Transverse colon (tissue), 4 donors: ENCODE results near the gene RGS10. TPM values are rescaled to one million over a fixed set of nuclear protein-coding genes. Genes with fewer than 3 reads are reported as not detected.

Source experiments
- DNase-seq: peaks from one replicate; pipeline ENCODE4 v3.0.0-alpha.2; 2019
- H3K27ac ChIP-seq, 4 donors: fragments of 200-600 bp; sonication (generic); 2 replicates each; pipeline ENCODE4 v1.5.1; 2016 to 2018; ENCODE audit warnings: inconsistent platforms in 4 of 4
- H3K27me3 ChIP-seq: fragments of 200-600 bp; sonication (generic); 2 replicates; pipeline ENCODE4 v1.5.1; 2017; ENCODE audit warnings: inconsistent platforms
- H3K36me3 ChIP-seq, 4 donors: fragments of 200-600 bp; sonication (generic); 2 replicates each; pipeline ENCODE4 v1.5.1; 2017 to 2019; ENCODE audit warnings: inconsistent platforms in 4 of 4
- H3K4me1 ChIP-seq, 4 donors: fragments of 200-600 bp; sonication (generic); 2 replicates each; pipeline ENCODE4 v1.5.1; 2017 to 2020; ENCODE audit warnings: inconsistent platforms in 4 of 4
- H3K4me3 ChIP-seq, 4 donors: fragments of 200-600 bp; sonication (generic); 1 replicate in 1 of 4; 2 replicates in 3 of 4; pipeline versions ENCODE4 v1.5.1 to v1.6.1; 2017 to 2019; ENCODE audit warnings: inconsistent platforms in 4 of 4
- H3K9me3 ChIP-seq, 2 donors: fragments of 200-600 bp; sonication (generic); 2 replicates each; pipeline ENCODE4 v1.5.1; 2017 to 2019; ENCODE audit warnings: inconsistent platforms in 2 of 2
- CTCF ChIP-seq, 5 experiments: fragments of 200-600 bp in 3 of 5; fragments of 450-650 bp in 2 of 5; sonication (generic) in 3 of 5; IDR thresholded peaks; 1 replicate in 2 of 5; 2 replicates in 3 of 5; pipeline ENCODE4 v1.5.1; 2016 to 2017; ENCODE audit warnings: antibody characterized with exemption in 5 of 5, inconsistent platforms in 3 of 5, mild to moderate bottlenecking in 2 of 5, moderate library complexity in 1 of 5
- EP300 ChIP-seq: sonication (generic); formaldehyde crosslinking; IDR thresholded peaks from one replicate; pipeline ENCODE4 v1.6.1; 2017; ENCODE audit warnings: antibody characterized with exemption, low read depth
- POLR2A ChIP-seq: fragments of 450-650 bp; IDR thresholded peaks from one replicate; pipeline ENCODE4 v1.6.1; 2016; ENCODE audit warnings: antibody characterized with exemption, mild to moderate bottlenecking, moderate library complexity
- POLR2AphosphoS5 ChIP-seq, 3 donors: sonication (generic); formaldehyde crosslinking; IDR thresholded peaks; one replicate each; pipeline ENCODE4 v1.6.1; 2016; ENCODE audit warnings: antibody characterized with exemption in 3 of 3
- WGBS, 2 donors: methylation state at CpG; one replicate each; pipeline ENCODE4 v1.1.5; 2018; ENCODE audit warnings: low coverage in 1 of 2; 5-methylcytosine and 5-hydroxymethylcytosine counted together
- in situ Hi-C, 4 donors: fragments of 200-750 bp; cut with MboI; loops; one replicate each; pipeline versions ENCODE4 v1.15.0 to v1.15.1; 2017; ENCODE audit warnings: low sequenced_read_pairs in 3 of 4, low pct_ligation_motif_present in 1 of 4, low pct_unique_long_range_greater_than_20kb in 1 of 4
- intact Hi-C: fragments of 100-400 bp; cut with DNase I; formaldehyde crosslinking; loops from one replicate; pipeline ENCODE4 v1.15.1; 2023; ENCODE audit warnings: low total_unique reads
- total RNA-seq, 4 donors: library from RNA; depleted of rRNA; stranded (reverse); fragments of >200 nt; gene quantifications; one replicate each; pipeline ENCODE4 v1.1.0, GENCODE V29; 2016

The RGS10 gene
- total RNA-seq, 4 donors from 2014 or later = 26.3 to 47.1 (median 38.8) TPM

- peak in 2 of 3 donors; percentile 36 to 39 for TF ChIP-seq POLR2AphosphoS5 (IDR thresholded peaks at IDR 0.05)
- no peak for TF ChIP-seq EP300
- no peak for TF ChIP-seq POLR2A
- DNase-seq = no peak
- 42 to 63% methylated on average over 3 to 19 of the region's 19 CpGs for WGBS, 2 donors
- in situ Hi-C loops = no loop called here
- no peaks in the 10 kb centered on the region for H3K9me3 ChIP-seq
- peaks cover 8 to 37% (median 22%) of the 10 kb centered on the region in 4 donors for H3K4me1 ChIP-seq
- no peaks in the 10 kb centered on the region for H3K36me3 ChIP-seq
- intact Hi-C loops = loop anchor here (10.0 kb wide), 1 partner anchor 51 kb away; the partner anchor contains the start of gene TIAL1
- peak overlapping the region; percentile 86 to 95 (median 91) for H3K27ac ChIP-seq
- peak overlapping the region; percentile 57 to 84 (median 65) for H3K4me3 ChIP-seq
- H3K27me3 ChIP-seq = peaks cover 6% of the 10 kb centered on the region
These were observed 1.5 kb upstream of the RGS10 start for GRCh38 chr10:119543814-119544642.

- Histone ChIP-seq H3K27me3 (peaks cover 4% of the 10 kb centered on the region), H3K4me3 (peak overlapping the region; percentile 57 to 84 (median 65)), H3K36me3 (no peaks in the 10 kb centered on the region), H3K27ac (peak overlapping the region; percentile 86 to 95 (median 91)), H3K9me3 (no peaks in the 10 kb centered on the region), H3K4me1 (peaks cover 17 to 45% (median 30%) of the 10 kb centered on the region in 4 donors)
- intact Hi-C loops = loop anchor here (10.0 kb wide), 1 partner anchor 52 kb away; the partner anchor contains the start of gene TIAL1
- DNase-seq = peak; percentile 66
- in situ Hi-C loops = no loop called here
- WGBS, 2 donors = 1 to 3% methylated on average over 5 to 34 of the region's 78 CpGs
- TF ChIP-seq CTCF (IDR thresholded peaks at IDR 0.05) = peak; percentile 32 to 49 (median 46)
- no peak for TF ChIP-seq POLR2AphosphoS5 (IDR thresholded peaks at IDR 0.05)
- peak; percentile 4 for TF ChIP-seq POLR2A
- no peak for TF ChIP-seq EP300
These were observed 682 bp upstream of the RGS10 start for GRCh38 chr10:119542988-119543813.

GRCh38 chr10:119541459-119542356, 811 bp downstream of the RGS10 start:
- TF ChIP-seq EP300 = no peak
- no peak for TF ChIP-seq POLR2A
- TF ChIP-seq CTCF (IDR thresholded peaks at IDR 0.05) = no peak
- TF ChIP-seq POLR2AphosphoS5 (IDR thresholded peaks at IDR 0.05) = no peak
- Histone ChIP-seq H3K9me3 (no peaks in the 10 kb centered on the region), H3K4me1 (peaks cover 17 to 60% (median 41%) of the 10 kb centered on the region in 4 donors), H3K27me3 (no peaks in the 10 kb centered on the region), H3K27ac (peak overlapping the region; percentile 86 to 95 (median 91)), H3K4me3 (peak overlapping the region; percentile 57 to 84 (median 65)), H3K36me3 (no peaks in the 10 kb centered on the region)
- DNase-seq = peak; percentile 28
- in situ Hi-C loops = no loop called here
- intact Hi-C loops = loop anchor here (10.0 kb wide), 1 partner anchor 53 kb away; the partner anchor contains the start of gene TIAL1
- 17 to 52% methylated on average over 1 to 52 of the region's 57 CpGs for WGBS, 2 donors

- peak overlapping the region; percentile 57 to 84 (median 65) for H3K4me3 ChIP-seq
- peak overlapping the region; percentile 86 to 95 (median 91) for H3K27ac ChIP-seq
- intact Hi-C loops = loop anchor here (10.0 kb wide), 1 partner anchor 54 kb away; the partner anchor contains the start of gene TIAL1
- no peak for DNase-seq
- TF ChIP-seq CTCF (IDR thresholded peaks at IDR 0.05) = no peak
- no peak for TF ChIP-seq POLR2AphosphoS5 (IDR thresholded peaks at IDR 0.05)
- no peak for TF ChIP-seq POLR2A
- TF ChIP-seq EP300 = no peak
- H3K9me3 ChIP-seq = no peaks in the 10 kb centered on the region
- WGBS, 2 donors = 42 to 43% methylated on average over 5 to 6 of the region's 6 CpGs
- in situ Hi-C loops = no loop called here
- no peaks in the 10 kb centered on the region for H3K27me3 ChIP-seq
- peaks cover 22 to 66% (median 44%) of the 10 kb centered on the region in 4 donors for H3K4me1 ChIP-seq
- no peaks in the 10 kb centered on the region for H3K36me3 ChIP-seq
These were observed 1.5 kb downstream of the RGS10 start for GRCh38 chr10:119541046-119541445.
